Cardiac atrium fibroblast (primary cell): ENCODE results near the gene CEP70. TPM values are rescaled to one million over a fixed set of nuclear protein-coding genes. Genes with fewer than 3 reads are reported as not detected.

ENCODE experiments used
- total RNA-seq: library from RNA; depleted of rRNA; stranded (reverse); fragments of >200 nt; gene quantifications from 2 replicates; pipeline ENCODE4 v1.2.3, GENCODE V29; 2015

Gene CEP70, protein sequence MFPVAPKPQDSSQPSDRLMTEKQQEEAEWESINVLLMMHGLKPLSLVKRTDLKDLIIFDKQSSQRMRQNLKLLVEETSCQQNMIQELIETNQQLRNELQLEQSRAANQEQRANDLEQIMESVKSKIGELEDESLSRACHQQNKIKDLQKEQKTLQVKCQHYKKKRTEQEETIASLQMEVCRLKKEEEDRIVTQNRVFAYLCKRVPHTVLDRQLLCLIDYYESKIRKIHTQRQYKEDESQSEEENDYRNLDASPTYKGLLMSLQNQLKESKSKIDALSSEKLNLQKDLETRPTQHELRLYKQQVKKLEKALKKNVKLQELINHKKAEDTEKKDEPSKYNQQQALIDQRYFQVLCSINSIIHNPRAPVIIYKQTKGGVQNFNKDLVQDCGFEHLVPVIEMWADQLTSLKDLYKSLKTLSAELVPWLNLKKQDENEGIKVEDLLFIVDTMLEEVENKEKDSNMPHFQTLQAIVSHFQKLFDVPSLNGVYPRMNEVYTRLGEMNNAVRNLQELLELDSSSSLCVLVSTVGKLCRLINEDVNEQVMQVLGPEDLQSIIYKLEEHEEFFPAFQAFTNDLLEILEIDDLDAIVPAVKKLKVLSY
- 3.6 and 7.3 TPM in 2 replicates for total RNA-seq

DNA sequence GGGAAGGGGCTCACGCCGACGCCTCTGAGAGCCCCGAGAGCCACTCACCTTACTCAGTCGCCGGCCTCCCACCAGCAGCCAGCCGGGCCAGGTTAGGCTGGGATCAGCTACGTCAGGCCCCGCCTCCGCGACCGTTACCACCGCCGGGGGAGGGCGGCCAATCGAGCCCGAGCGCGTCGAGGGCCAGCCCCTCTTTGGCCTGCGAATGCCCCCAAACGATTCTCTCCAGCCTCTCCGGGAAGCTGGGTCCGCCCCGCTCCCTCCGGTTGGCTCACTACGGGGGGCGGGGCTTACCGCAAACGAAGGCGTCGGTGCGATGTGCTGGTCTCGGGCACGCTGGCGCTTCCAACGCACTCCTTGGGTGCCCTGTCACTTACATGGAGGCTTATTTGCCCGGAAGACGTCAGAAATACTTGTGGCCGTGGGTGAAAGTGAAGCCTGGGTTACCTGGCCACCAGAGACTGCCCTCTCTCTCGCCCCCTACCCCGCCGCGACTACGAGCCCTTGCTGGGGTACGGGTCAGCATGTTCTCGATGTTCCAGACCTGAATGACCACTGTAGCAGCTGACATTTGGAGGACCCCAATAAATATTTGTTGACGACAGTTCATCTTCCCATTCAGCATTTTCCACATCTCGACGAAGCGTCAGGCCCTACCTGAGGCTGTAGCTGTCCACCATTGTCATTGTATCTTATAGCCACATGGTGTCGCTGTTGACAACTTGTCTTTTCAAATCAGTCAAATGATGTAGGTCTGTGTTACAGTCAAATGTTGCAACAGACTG, at the start of gene CEP70:
Gene CEP70, minus strand, starts transcription at position 111 of the 785 bp plus-strand sequence. CDS start 21,333 bp downstream, outside the sequence.

DNA sequence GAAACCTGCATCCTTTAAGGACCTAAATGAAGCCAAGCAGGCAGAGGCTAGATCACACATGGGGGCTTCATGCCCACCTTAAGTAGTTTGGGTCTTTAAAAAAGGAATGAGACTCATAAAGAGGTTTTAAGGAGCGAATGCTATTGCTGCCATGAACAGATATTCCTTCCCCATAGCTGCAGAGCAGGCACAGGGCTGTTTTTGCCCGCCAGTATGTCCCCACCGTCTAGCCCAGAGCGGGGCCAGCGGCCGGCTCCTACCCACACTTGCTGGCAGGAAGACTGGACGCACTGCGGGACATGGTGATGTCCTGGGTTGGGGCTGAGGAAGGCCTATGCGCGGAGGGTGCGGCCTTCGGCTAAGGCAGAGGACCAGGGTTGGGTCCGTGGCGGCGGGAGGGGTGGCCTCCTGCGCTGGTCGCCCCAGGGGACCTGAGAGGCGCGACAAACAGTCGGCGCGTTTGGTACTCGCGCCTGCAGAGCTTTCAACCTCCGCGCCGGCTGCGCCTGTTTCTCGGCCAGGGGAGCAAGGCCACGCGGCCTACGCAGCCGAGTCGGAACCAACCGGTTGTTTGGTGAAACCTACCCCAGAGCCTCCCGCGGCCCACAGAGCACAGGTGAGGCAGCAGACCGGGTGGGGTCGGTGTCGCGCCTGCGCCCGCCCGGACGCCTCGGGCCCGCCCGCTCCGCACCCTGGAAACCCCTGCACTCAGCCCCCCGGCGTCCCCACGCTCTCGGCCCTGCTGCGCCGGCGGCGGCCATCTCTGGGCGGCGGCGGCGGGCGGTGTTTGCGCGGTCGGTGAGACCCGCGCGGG, 14.5 kb upstream of the CEP70 start, which contains the start of gene FAIM:
Gene FAIM, plus strand, starts transcription at position 450 of the 814 bp plus-strand sequence. CDS start 10,956 bp downstream, outside the sequence.

Other genes with a start within 250 kb of the CEP70 start
- 11.4 and 20.4 TPM in 2 replicates for gene MRAS, start 245.7 kb downstream of the CEP70 start, total RNA-seq
- gene ESYT3, start 159.6 kb downstream of the CEP70 start, total RNA-seq, result under 0.01 and 0.16 TPM in 2 replicates
- gene FAIM, start 14.5 kb upstream of the CEP70 start, total RNA-seq, result 6.0 and 16.6 TPM in 2 replicates
- gene PIK3CB, start 240.7 kb upstream of the CEP70 start, total RNA-seq, result 4.5 and 11.3 TPM in 2 replicates